CD14-positive monocyte (primary cell): Measurements from ENCODE around the gene KDM6A. TPM values are rescaled to one million over a fixed set of nuclear protein-coding genes. Genes with fewer than 3 reads are reported as not detected.

Experiments used
- DNase-seq, 3 donors: peaks; one replicate each; pipeline ENCODE4 v3.0.0-alpha.2; 2011 to 2022
- H2AFZ ChIP-seq: 2 replicates; pipeline ENCODE4 v1.6.0; 2012; ENCODE audit warnings: mild to moderate bottlenecking, low read depth, low read length, inconsistent platforms; ENCODE audit not compliant: insufficient read depth, poor library complexity, severe bottlenecking
- H3K27ac ChIP-seq, 2 donors: 1 replicate in 1 of 2; 2 replicates in 1 of 2; pipeline ENCODE4 v1.5.1; 2012 to 2013; ENCODE audit warnings: low read length in 2 of 2, control low read depth in 1 of 2, inconsistent platforms in 1 of 2, low read depth in 1 of 2, mild to moderate bottlenecking in 1 of 2
- H3K27me3 ChIP-seq, 2 donors: one replicate each; pipeline versions ENCODE4 v1.6.0 to v1.6.1; 2011 to 2013; ENCODE audit warnings: low read length in 2 of 2; ENCODE audit not compliant: control insufficient read depth in 2 of 2, insufficient read depth in 2 of 2
- H3K36me3 ChIP-seq, 2 donors: replicated peaks in 1 of 2; 1 replicate in 1 of 2; 2 replicates in 1 of 2; pipeline versions ENCODE4 v1.5.1 to v1.6.1; 2012 to 2013; ENCODE audit warnings: low read length in 2 of 2, control low read depth in 1 of 2, inconsistent platforms in 1 of 2, mild to moderate bottlenecking in 1 of 2; ENCODE audit not compliant: insufficient read depth in 2 of 2, control insufficient read depth in 1 of 2
- H3K4me1 ChIP-seq, 2 donors: 1 replicate in 1 of 2; 2 replicates in 1 of 2; pipeline versions ENCODE4 v1.5.1 to v1.6.1; 2012 to 2013; ENCODE audit warnings: low read length in 2 of 2, control low read depth in 1 of 2, inconsistent platforms in 1 of 2, mild to moderate bottlenecking in 1 of 2, moderate library complexity in 1 of 2; ENCODE audit not compliant: insufficient read depth in 2 of 2, control insufficient read depth in 1 of 2
- H3K4me2 ChIP-seq: replicated peaks from 2 replicates; pipeline ENCODE3; 2012; ENCODE audit warnings: low read length, moderate library complexity, mild to moderate bottlenecking; ENCODE audit not compliant: poor library complexity, severe bottlenecking; ENCODE audit errors: extremely low read depth
- H3K4me3 ChIP-seq, 3 experiments: fragments of 200-600 bp in 1 of 3; sonication (generic) in 1 of 3; replicated peaks in 1 of 3; 1 replicate in 2 of 3; 2 replicates in 1 of 3; pipeline ENCODE4 v1.5.1; 2011 to 2013; ENCODE audit warnings: low read length in 3 of 3, mild to moderate bottlenecking in 3 of 3, control low read depth in 2 of 3, low read depth in 2 of 3, inconsistent platforms in 1 of 3, moderate library complexity in 1 of 3
- H3K79me2 ChIP-seq: 2 replicates; pipeline ENCODE4 v1.6.0; 2012; ENCODE audit warnings: mild to moderate bottlenecking, control low read depth, inconsistent platforms, low read length, moderate library complexity; ENCODE audit not compliant: insufficient read depth
- H3K9ac ChIP-seq: 2 replicates; pipeline ENCODE4 v1.6.0; 2017; ENCODE audit warnings: low read length, mild to moderate bottlenecking; ENCODE audit not compliant: insufficient read depth, poor library complexity, severe bottlenecking
- H3K9me3 ChIP-seq, 2 donors: replicated peaks in 1 of 2; 1 replicate in 1 of 2; 2 replicates in 1 of 2; pipeline versions ENCODE4 v1.5.1 to v1.6.1; 2012 to 2013; ENCODE audit warnings: low read length in 2 of 2, control low read depth in 1 of 2; ENCODE audit not compliant: control insufficient read depth in 1 of 2, insufficient read depth in 1 of 2
- H4K20me1 ChIP-seq: 2 replicates; pipeline ENCODE4 v1.6.0; 2012; ENCODE audit warnings: mild to moderate bottlenecking, low read length, control low read depth, moderate library complexity; ENCODE audit not compliant: insufficient read depth
- H3K27ac Mint-ChIP-seq, 7 donors: one replicate each; pipeline ENCODE4 v1.8.0; 2020; ENCODE audit warnings: mild to moderate bottlenecking in 7 of 7, mixed read lengths in 7 of 7, moderate library complexity in 6 of 7, inconsistent platforms in 2 of 7
- H3K27me3 Mint-ChIP-seq, 3 donors: one replicate each; pipeline ENCODE4 v1.8.0; 2021 to 2022; ENCODE audit warnings: low read depth in 3 of 3, mild to moderate bottlenecking in 3 of 3, mixed read lengths in 3 of 3, moderate library complexity in 3 of 3, inconsistent platforms in 1 of 3
- H3K36me3 Mint-ChIP-seq, 2 donors: one replicate each; pipeline ENCODE4 v1.8.0; 2020; ENCODE audit warnings: mixed read lengths in 2 of 2, inconsistent platforms in 1 of 2, mild to moderate bottlenecking in 1 of 2
- H3K4me1 Mint-ChIP-seq: one replicate; pipeline ENCODE4 v1.8.0; 2020; ENCODE audit warnings: mild to moderate bottlenecking, mixed read lengths
- H3K4me3 Mint-ChIP-seq, 2 donors: one replicate each; pipeline ENCODE4 v1.8.0; 2020; ENCODE audit warnings: mild to moderate bottlenecking in 2 of 2, mixed read lengths in 2 of 2, moderate library complexity in 1 of 2
- H3K9me3 Mint-ChIP-seq, 7 donors: one replicate each; pipeline ENCODE4 v1.8.0; 2020 to 2022; ENCODE audit warnings: mixed read lengths in 7 of 7, mild to moderate bottlenecking in 6 of 7, moderate library complexity in 6 of 7, inconsistent platforms in 2 of 7
- CTCF ChIP-seq: fragments of 200-600 bp; IDR thresholded peaks from one replicate; pipeline ENCODE4 v1.8.0; 2022; ENCODE audit warnings: antibody characterized with exemption, mild to moderate bottlenecking
- WGBS: methylation state at CpG from one replicate; pipeline ENCODE4 v1.1.5; 2013; ENCODE audit warnings: missing lambda C conversion rate; ENCODE audit not compliant: insufficient coverage; 5-methylcytosine and 5-hydroxymethylcytosine counted together
- intact Hi-C, 2 donors: fragments of 100-400 bp; cut with micrococcal nuclease; formaldehyde crosslinking; loops; one replicate each; pipeline versions ENCODE4 v1.15.0 to v1.15.1; 2023
- polyA plus RNA-seq, 3 donors: library from polyadenylated mRNA; depleted of rRNA in 1 of 3; unstranded in 2 of 3; stranded (reverse) in 1 of 3; fragments of 300-500 nt in 2 of 3; fragments of >200 nt in 1 of 3; fragmentation: Illumina TruSeq in 2 of 3; gene quantifications; 1 replicate in 2 of 3; 2 replicates in 1 of 3; pipeline ENCODE4 v1.2.3, GENCODE V29; 2012 to 2021

KDM6A gene
- polyA plus RNA-seq, 3 donors = 7.6 to 35.0 (median 13.8) TPM

- Mint-ChIP-seq H3K36me3 (no peaks in the 10 kb centered on the region), H3K27me3 (peaks cover 0 to 2% (median 0%) of the 10 kb centered on the region in 3 donors), H3K27ac (no peak overlapping the region), H3K4me1 (no peaks in the 10 kb centered on the region), H3K9me3 (peaks cover 0 to 7% (median 0%) of the 10 kb centered on the region in 7 donors), H3K4me3 (no peak overlapping the region)
- Histone ChIP-seq H3K9ac (no peak overlapping the region), H3K27ac (no peak overlapping the region), H3K9me3 (no peaks in the 10 kb centered on the region), H3K4me1 (no peaks in the 10 kb centered on the region), H3K4me2 (no peak overlapping the region), H4K20me1 (no peaks in the 10 kb centered on the region), H3K79me2 (no peaks in the 10 kb centered on the region), H3K36me3 (no peaks in the 10 kb centered on the region), H3K27me3 (no peaks in the 10 kb centered on the region), H3K4me3 (no peak overlapping the region), H2AFZ (no peak overlapping the region)
- no peak for DNase-seq
- TF ChIP-seq CTCF = no peak
- no CpG with 5 or more reads among the region's 4 CpGs for WGBS
- intact Hi-C loops = no loop called here
Observed at GRCh38 chrX:45140812-45141211, 267.8 kb downstream of the KDM6A start.

GRCh38 chrX:45142185-45142584 is 269.2 kb downstream of the KDM6A start:
- no peak overlapping the region for H2AFZ ChIP-seq
- H3K36me3 ChIP-seq = no peaks in the 10 kb centered on the region
- H3K4me3 ChIP-seq = no peak overlapping the region
- Mint-ChIP-seq H3K27ac (no peak overlapping the region), H3K9me3 (peaks cover 0 to 7% (median 0%) of the 10 kb centered on the region in 7 donors), H3K27me3 (peaks cover 0 to 2% (median 0%) of the 10 kb centered on the region in 3 donors), H3K4me3 (no peak overlapping the region), H3K4me1 (no peaks in the 10 kb centered on the region), H3K36me3 (no peaks in the 10 kb centered on the region)
- no peaks in the 10 kb centered on the region for H3K4me1 ChIP-seq
- no peak overlapping the region for H3K4me2 ChIP-seq
- no peaks in the 10 kb centered on the region for H3K27me3 ChIP-seq
- no peak for TF ChIP-seq CTCF
- no peak overlapping the region for H3K27ac ChIP-seq
- no peak overlapping the region for H3K9ac ChIP-seq
- H3K79me2 ChIP-seq = no peaks in the 10 kb centered on the region
- DNase-seq = no peak
- intact Hi-C loops = no loop called here
- H4K20me1 ChIP-seq = no peaks in the 10 kb centered on the region
- H3K9me3 ChIP-seq = no peaks in the 10 kb centered on the region
